Measurements from ENCODE around the gene CHCT1. TPM values are rescaled to one million over a fixed set of nuclear protein-coding genes. Genes with fewer than 3 reads are reported as not detected.

The CHCT1 gene
- total and polyA plus RNA-seq, 2 of the 8 experiments (the other 6 are each of a cell fraction or from before 2014, with no cell fraction given): 0.06 TPM; not detected in 1

DNA sequence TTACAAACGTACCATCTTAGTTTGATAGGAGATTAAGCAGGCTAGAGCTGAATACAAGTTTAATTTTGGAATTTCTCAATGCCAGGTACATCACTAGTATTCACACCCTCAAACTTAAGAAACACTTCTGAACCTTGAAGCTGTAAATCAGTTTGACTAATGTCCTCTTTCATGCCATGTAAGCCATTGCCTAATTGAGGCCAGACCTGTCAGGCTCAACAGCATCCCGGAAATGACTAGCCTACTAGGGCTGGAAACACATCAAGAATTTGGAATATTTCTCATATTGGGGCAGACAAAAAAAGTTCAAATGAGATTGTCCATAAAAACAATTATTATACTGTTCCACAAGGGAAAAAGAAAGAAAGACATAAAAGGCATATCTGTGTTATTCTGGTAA is 32.1 kb upstream of the CHCT1 start (continued):
- TF ChIP-seq RNF2 (IDR thresholded peaks at IDR 0.05; ENCODE audit: borderline replicate concordance, low read depth, low read length, missing control alignments, poor library complexity, severe bottlenecking) (no peak), NANOG (IDR thresholded peaks at IDR 0.05; ENCODE audit: insufficient read depth, low read depth, low read length, poor library complexity, severe bottlenecking) (no peak), KDM1A (IDR thresholded peaks at IDR 0.05; ENCODE audit: borderline replicate concordance, low read length) (no peak), ZNF274 (IDR thresholded peaks at IDR 0.05; ENCODE audit: borderline replicate concordance, extremely low read depth, low read length) (no peak), JUN (IDR thresholded peaks at IDR 0.05; ENCODE audit: low read depth, low read length) (no peak)
- TF ChIP-seq, protein P1, sequence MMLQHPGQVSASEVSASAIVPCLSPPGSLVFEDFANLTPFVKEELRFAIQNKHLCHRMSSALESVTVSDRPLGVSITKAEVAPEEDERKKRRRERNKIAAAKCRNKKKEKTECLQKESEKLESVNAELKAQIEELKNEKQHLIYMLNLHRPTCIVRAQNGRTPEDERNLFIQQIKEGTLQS (IDR thresholded peaks at IDR 0.05; ENCODE audit: insufficient read depth, low read depth, low read length): no peak

All from H1 (cell line).